Measurements from ENCODE around the gene MROH2A.

Gene MROH2A

GRCh38 chr2:233766416-233766815 lies 11.7 kb upstream of the MROH2A start:
- DNase-seq = no peak

- no peak for DNase-seq
These were observed 10.1 kb upstream of the MROH2A start for GRCh38 chr2:233768076-233768475.

- DNase-seq = no peak
These were observed 8.9 kb upstream of the MROH2A start for GRCh38 chr2:233769260-233769659.

- DNase-seq = no peak
These were observed 6.0 kb upstream of the MROH2A start for GRCh38 chr2:233772153-233772552.

GRCh38 chr2:233772583-233772982 lies 5.5 kb upstream of the MROH2A start:
- no peak for DNase-seq

GRCh38 chr2:233773854-233774253 lies 4.3 kb upstream of the MROH2A start:
- no peak for DNase-seq

- DNase-seq = no peak
These were observed 2.7 kb upstream of the MROH2A start for GRCh38 chr2:233775414-233775813.

GRCh38 chr2:233779722-233780121 lies 1.6 kb downstream of the MROH2A start:
- no peak for DNase-seq

GRCh38 chr2:233780771-233781170 lies 2.6 kb downstream of the MROH2A start:
- no peak for DNase-seq

- no peak for DNase-seq
These were observed 11.4 kb downstream of the MROH2A start for GRCh38 chr2:233789554-233789953.

GRCh38 chr2:233791151-233791882 lies 13.2 kb downstream of the MROH2A start:
- no peak for DNase-seq

GRCh38 chr2:233791883-233792329 lies 13.8 kb downstream of the MROH2A start:
- no peak for DNase-seq

- DNase-seq = no peak
These were observed 14.6 kb downstream of the MROH2A start for GRCh38 chr2:233792720-233793119.

- DNase-seq = no peak
These were observed 15.5 kb downstream of the MROH2A start for GRCh38 chr2:233793465-233794127.

- no peak for DNase-seq
These were observed 16.1 kb downstream of the MROH2A start for GRCh38 chr2:233794128-233794658.

GRCh38 chr2:233795735-233796171 lies 17.6 kb downstream of the MROH2A start:
- no peak for DNase-seq

GRCh38 chr2:233796254-233796653 lies 18.1 kb downstream of the MROH2A start:
- DNase-seq = no peak

- DNase-seq = no peak
These were observed 20.4 kb downstream of the MROH2A start for GRCh38 chr2:233798335-233799086.

- DNase-seq = no peak
These were observed 21.0 kb downstream of the MROH2A start for GRCh38 chr2:233799087-233799665.

GRCh38 chr2:233799716-233800115 lies 21.6 kb downstream of the MROH2A start:
- no peak for DNase-seq

GRCh38 chr2:233800208-233800607 lies 22.1 kb downstream of the MROH2A start:
- DNase-seq = no peak

GRCh38 chr2:233801357-233802131 lies 23.4 kb downstream of the MROH2A start:
- DNase-seq = no peak
